ENCODE results near the gene CCDC174. TPM values are rescaled to one million over a fixed set of nuclear protein-coding genes. Genes with fewer than 3 reads are reported as not detected.

CCDC174 gene
- total and polyA plus RNA-seq, 2 of the 4 experiments (the other 2 are of a cell fraction), result 5.9 to 9.6 TPM

GRCh38 chr3:14620512-14620911, 31.1 kb upstream of the CCDC174 start:
- Histone ChIP-seq H3K4me3 (ENCODE audit: insufficient read depth, low read depth, low read length) (no peak overlapping the region), H2BK20ac (ENCODE audit: low read depth, low read length) (no peak overlapping the region), H3K27ac (ENCODE audit: insufficient read depth, low read length) (no peak overlapping the region), H3K9ac (ENCODE audit: low read depth, low read length) (no peak overlapping the region), H3K14ac (replicated peaks; ENCODE audit: low read depth, low read length) (no peak overlapping the region), H4K91ac (ENCODE audit: insufficient read depth, low read depth, low read length) (no peak overlapping the region), H3K9me1 (ENCODE audit: insufficient read depth, low read length) (no peaks in the 10 kb centered on the region), H2BK5ac (ENCODE audit: low read depth, low read length, poor library complexity, severe bottlenecking) (no peak overlapping the region), H3K4me2 (ENCODE audit: low read depth, low read length) (no peak overlapping the region), H2AK9ac (replicated peaks; ENCODE audit: low read depth, low read length, poor library complexity) (no peak overlapping the region), H3K18ac (ENCODE audit: low read depth, low read length) (no peak overlapping the region), H4K5ac (ENCODE audit: low read depth, low read length) (no peak overlapping the region), H3K4ac (ENCODE audit: low read depth, low read length) (no peak overlapping the region), H3K79me1 (ENCODE audit: low read depth in 1 of 2, low read length in 2 of 2) (no peaks in the 10 kb centered on the region), H3K4me1 (ENCODE audit: control insufficient read depth, insufficient read depth, low read length) (no peaks in the 10 kb centered on the region), H2BK120ac (ENCODE audit: low read depth, low read length) (no peak overlapping the region), H2BK15ac (ENCODE audit: low read depth, low read length) (no peak overlapping the region), H4K8ac (ENCODE audit: low read depth in 2 of 2, low read length in 2 of 2) (no peak overlapping the region), H3K23ac (ENCODE audit: low read depth, low read length) (no peak overlapping the region), H4K20me1 (ENCODE audit: insufficient read depth, low read length) (no peaks in the 10 kb centered on the region), H2AK5ac (ENCODE audit: low read depth, low read length) (no peak overlapping the region), H2AFZ (replicated peaks; ENCODE audit: low read length, poor library complexity) (no peak overlapping the region), H3K27me3 (ENCODE audit: control insufficient read depth, insufficient read depth, low read length) (peaks cover 7% of the 10 kb centered on the region; the same call in 1 of the 2 replicates), H3K56ac (ENCODE audit: extremely low read depth, insufficient read depth, low read length) (no peak overlapping the region), H3K36me3 (ENCODE audit: control insufficient read depth, insufficient read depth, low read length) (no peaks in the 10 kb centered on the region), H3K9me3 (ENCODE audit: control insufficient read depth, insufficient read depth, low read length) (no peaks in the 10 kb centered on the region)
- ChIA-PET CTCF (no interaction called here), POLR2A (ENCODE audit: unreplicated experiment) (no interaction called here)
- dilution Hi-C loops (cut with HindIII; ENCODE audit: low sequenced_read_pairs, unreplicated experiment) (no loop called here), intact Hi-C loops (cut with micrococcal nuclease) (no loop called here), in situ Hi-C loops (cut with MboI; ENCODE audit: low sequenced_read_pairs) (no loop called here)
- no TSS peak for BruUV-seq (replicated peaks)
- DNase-seq (no peak), ATAC-seq (ENCODE audit: low read depth) (no peak)
- TF ChIP-seq RAD21 (IDR thresholded peaks at IDR 0.05; ENCODE audit: low read length) (no peak), MAZ (IDR thresholded peaks at IDR 0.05; ENCODE audit: borderline replicate concordance, low read depth, low read length) (no peak), RFX5 (IDR thresholded peaks at IDR 0.05; ENCODE audit: low read depth, low read length) (no peak)
- WGBS, 2 experiments (ENCODE audit: extremely low coverage in 2 of 2, insufficient read length in 1 of 2), result no CpG with 5 or more reads among the region's 7 CpGs

Measured in IMR-90 (cell line).